Measurements from ENCODE around the gene GH1.

DNA sequence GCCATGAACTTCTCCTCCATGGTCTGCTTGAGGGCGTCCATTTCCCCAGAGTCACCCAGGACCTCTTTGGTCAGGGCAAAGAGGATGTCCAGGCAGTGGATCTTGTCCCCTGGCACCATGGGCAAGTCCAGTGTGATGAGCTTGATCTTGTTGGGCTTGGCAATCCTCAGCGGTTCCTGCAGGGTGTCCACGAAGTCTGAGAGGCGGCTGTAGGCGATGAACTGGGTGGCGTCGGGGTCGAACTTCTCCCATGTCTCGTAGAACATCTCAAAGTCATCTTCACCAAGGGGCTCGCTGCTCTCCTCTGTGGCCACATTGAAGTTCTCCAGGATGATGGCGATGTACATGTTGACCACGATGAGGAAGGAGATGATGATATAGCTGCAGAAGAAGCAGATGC, 22.5 kb upstream of the GH1 start:
- TF ChIP-seq, protein P1, sequence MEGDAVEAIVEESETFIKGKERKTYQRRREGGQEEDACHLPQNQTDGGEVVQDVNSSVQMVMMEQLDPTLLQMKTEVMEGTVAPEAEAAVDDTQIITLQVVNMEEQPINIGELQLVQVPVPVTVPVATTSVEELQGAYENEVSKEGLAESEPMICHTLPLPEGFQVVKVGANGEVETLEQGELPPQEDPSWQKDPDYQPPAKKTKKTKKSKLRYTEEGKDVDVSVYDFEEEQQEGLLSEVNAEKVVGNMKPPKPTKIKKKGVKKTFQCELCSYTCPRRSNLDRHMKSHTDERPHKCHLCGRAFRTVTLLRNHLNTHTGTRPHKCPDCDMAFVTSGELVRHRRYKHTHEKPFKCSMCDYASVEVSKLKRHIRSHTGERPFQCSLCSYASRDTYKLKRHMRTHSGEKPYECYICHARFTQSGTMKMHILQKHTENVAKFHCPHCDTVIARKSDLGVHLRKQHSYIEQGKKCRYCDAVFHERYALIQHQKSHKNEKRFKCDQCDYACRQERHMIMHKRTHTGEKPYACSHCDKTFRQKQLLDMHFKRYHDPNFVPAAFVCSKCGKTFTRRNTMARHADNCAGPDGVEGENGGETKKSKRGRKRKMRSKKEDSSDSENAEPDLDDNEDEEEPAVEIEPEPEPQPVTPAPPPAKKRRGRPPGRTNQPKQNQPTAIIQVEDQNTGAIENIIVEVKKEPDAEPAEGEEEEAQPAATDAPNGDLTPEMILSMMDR (IDR thresholded peaks at IDR 0.05), result no peak
- TF ChIP-seq POLR2A (IDR thresholded peaks at IDR 0.05), result no peak

Data from testis (tissue), 2 donors.